ENCODE data around the gene IER2.
A peak's percentile ranks its signal among the peaks of the same experiment; 100 is the strongest.
"Not testable (repeated sequence)": the region's sequence is repeated elsewhere in the genome, so short reads cannot be mapped to it uniquely, and the experiment has no call there.

The IER2 gene

GRCh38 chr19:13187419-13187818 lies 37.2 kb downstream of the IER2 start:
- Histone ChIP-seq H3K9ac (peak overlapping the region in 1 of 11 experiments; percentile 8; a peak in 2 of 22 replicates), H3K27ac (peak overlapping the region in 3 of 11 experiments; percentile 40 to 47 (median 43); a peak in 4 of 22 replicates), H3K4me2 (peak overlapping the region in 8 of 11 experiments; percentile 23 to 56 (median 36); a peak in 13 of 22 replicates), H3K27me3 (no peaks in the 10 kb centered on the region), H3K36me3 (no peaks in the 10 kb centered on the region), H3K9me3 (replicated peaks in 1 of 11) (peaks cover 0 to 10% (median 0%) of the 10 kb centered on the region in 11 experiments; a peak in 2 of 22 replicates), H3K4me1 (peaks cover 4 to 59% (median 35%) of the 10 kb centered on the region in 10 experiments), H3K4me3 (no peak overlapping the region), H4K20me1 (no peaks in the 10 kb centered on the region)
- TF ChIP-seq Cebpa-rat (IDR thresholded peaks at IDR 0.05), result no peak

DNA sequence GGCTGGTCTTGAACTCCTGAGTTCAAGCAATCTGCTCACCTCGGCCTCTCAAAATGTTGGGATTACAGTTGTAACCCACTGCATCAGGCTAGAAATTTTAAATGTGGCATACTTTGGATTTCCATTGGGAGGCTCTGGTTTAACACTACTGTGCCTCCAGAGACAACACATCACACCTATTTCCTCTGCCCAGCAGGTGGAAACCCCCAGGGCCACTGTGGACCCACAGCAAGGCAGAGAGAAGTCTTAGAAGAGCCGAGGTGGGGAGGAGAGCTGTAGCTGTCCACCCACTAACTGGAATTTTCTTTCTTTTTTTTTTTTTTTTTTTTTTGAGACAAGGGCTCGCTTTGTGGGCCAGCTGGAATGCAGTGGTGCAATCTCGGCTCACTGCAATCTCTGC lies 39.4 kb downstream of the IER2 start:
- Histone ChIP-seq H3K9me3 (replicated peaks in 1 of 11) (peaks cover 0 to 10% (median 0%) of the 10 kb centered on the region in 11 experiments; a peak in 2 of 22 replicates), H4K20me1 (no peaks in the 10 kb centered on the region), H3K36me3 (no peaks in the 10 kb centered on the region), H3K4me3 (no peak overlapping the region), H3K4me2 (peak overlapping the region in 3 of 11 experiments; percentile 11 to 27 (median 15); a peak in 2 of 22 replicates), H3K27ac (peak overlapping the region in 1 of 11 experiments; percentile 38; a peak in 1 of 22 replicates), H3K9ac (no peak overlapping the region), H3K4me1 (peaks cover 12 to 60% (median 45%) of the 10 kb centered on the region in 10 experiments), H3K27me3 (no peaks in the 10 kb centered on the region)
- TF ChIP-seq Cebpa-rat (IDR thresholded peaks at IDR 0.05), result no peak

DNA sequence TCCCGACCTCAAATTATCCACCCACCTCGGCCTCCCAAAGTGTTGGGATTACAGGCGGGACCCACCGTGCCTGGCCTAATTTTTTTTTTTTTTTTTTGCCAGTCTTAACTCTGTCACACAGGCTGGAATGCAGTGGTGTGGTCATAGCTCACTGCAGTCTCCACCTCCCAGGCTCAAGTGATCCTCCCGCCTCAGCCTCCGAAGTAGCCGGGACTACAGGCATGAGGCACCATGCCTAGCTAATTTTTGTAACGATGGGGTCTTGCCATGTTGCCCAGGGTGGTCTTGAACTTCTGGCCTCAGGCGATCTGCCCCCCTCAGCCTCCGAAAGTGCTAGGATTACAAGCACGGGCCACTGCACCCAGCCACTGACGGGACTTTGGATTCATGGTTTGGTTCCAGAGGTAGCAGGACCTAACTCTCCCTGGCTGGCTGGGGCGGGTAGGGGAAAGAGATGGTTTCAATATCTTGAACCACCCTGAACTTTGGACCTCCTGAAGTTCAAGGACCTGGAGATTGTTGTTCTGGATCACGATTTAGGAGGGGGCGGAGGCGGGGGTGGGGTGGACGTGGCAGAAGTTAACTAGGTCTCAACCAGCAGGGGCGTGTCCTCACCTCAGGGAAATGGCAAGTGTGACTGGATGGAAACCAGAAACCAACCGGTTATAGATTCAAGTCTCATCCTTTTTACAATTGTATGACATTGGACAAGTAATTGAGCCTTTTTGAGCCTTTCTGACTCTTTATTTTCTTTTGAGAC lies 40.8 kb downstream of the IER2 start:
- Histone ChIP-seq H3K27ac (no peak overlapping the region), H3K4me3 (no peak overlapping the region), H3K4me2 (no peak overlapping the region; a peak in 1 of 22 replicates), H3K9me3 (replicated peaks in 1 of 11) (peaks cover 0 to 8% (median 0%) of the 10 kb centered on the region in 11 experiments; a peak in 2 of 22 replicates), H4K20me1 (no peaks in the 10 kb centered on the region), H3K27me3 (no peaks in the 10 kb centered on the region), H3K9ac (no peak overlapping the region), H3K4me1 (peaks cover 15 to 55% (median 46%) of the 10 kb centered on the region in 10 experiments), H3K36me3 (no peaks in the 10 kb centered on the region)
- TF ChIP-seq Cebpa-rat (IDR thresholded peaks at IDR 0.05), result no peak

- 0 out of 22 replicates have a peak overlapping the region, but pooled peaks of 2 of the 11 experiments have one; percentile 14 to 26 for H3K27ac ChIP-seq
Measured at GRCh38 chr19:13195678-13196077, 45.5 kb downstream of the IER2 start.

GRCh38 chr19:13198634-13199033 lies 48.4 kb downstream of the IER2 start:
- H3K9ac ChIP-seq, result 0 out of 22 replicates have a peak overlapping the region, but pooled peaks of 1 of the 11 experiments have one; percentile 9
- no peak overlapping the region for H3K4me3 ChIP-seq
- peaks cover 13 to 38% (median 23%) of the 10 kb centered on the region in 10 experiments for H3K4me1 ChIP-seq
- no peaks in the 10 kb centered on the region for H3K36me3 ChIP-seq
- no peaks in the 10 kb centered on the region for H4K20me1 ChIP-seq
- H3K27me3 ChIP-seq, result no peaks in the 10 kb centered on the region
- no peak overlapping the region for H3K4me2 ChIP-seq
- TF ChIP-seq Cebpa-rat (IDR thresholded peaks at IDR 0.05), result no peak
- no peaks in the 10 kb centered on the region for H3K9me3 ChIP-seq (replicated peaks in 1 of 11)
- H3K27ac ChIP-seq, result no peak overlapping the region

More at GRCh38 chr19:13195678-13196077, 45.5 kb downstream of the IER2 start:
- Histone ChIP-seq H4K20me1 (no peaks in the 10 kb centered on the region), H3K9me3 (replicated peaks in 1 of 11) (no peaks in the 10 kb centered on the region), H3K27me3 (no peaks in the 10 kb centered on the region), H3K4me1 (peaks cover 15 to 34% (median 27%) of the 10 kb centered on the region in 10 experiments), H3K4me2 (no peak overlapping the region), H3K9ac (no peak overlapping the region), H3K36me3 (no peaks in the 10 kb centered on the region), H3K4me3 (no peak overlapping the region)
- no peak for TF ChIP-seq Cebpa-rat (IDR thresholded peaks at IDR 0.05)

GRCh38 chr19:13202112-13202511 lies 51.9 kb downstream of the IER2 start:
- H3K36me3 ChIP-seq; H3K9ac ChIP-seq; H3K27ac ChIP-seq; H3K4me2 ChIP-seq; H4K20me1 ChIP-seq; H3K9me3 ChIP-seq (replicated peaks in 1 of 11); H3K4me3 ChIP-seq; H3K27me3 ChIP-seq: not testable (repeated sequence)
- H3K4me1 ChIP-seq, result peaks cover 16 to 47% (median 42%) of the 10 kb centered on the region in 10 experiments
